ENCODE data around the gene ADGRV1.

DNA sequence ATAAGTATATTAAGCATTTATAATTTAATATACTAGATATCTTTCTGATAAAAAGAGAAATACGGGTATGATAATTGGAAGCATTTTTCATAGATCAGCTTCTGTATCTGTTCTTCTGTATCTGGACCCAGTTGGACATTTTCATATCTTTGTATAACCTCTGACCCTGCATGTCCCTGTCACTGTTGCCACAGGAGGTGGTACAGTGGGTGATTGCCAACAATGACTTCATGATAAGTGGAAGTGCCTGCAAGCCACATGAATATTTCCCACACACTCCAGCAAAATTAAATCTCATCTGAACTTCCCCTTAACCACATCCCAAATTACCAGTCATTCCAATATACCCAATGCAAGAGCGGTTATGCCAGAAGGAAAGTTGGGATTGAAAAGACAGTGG, 448.1 kb downstream of the ADGRV1 start:
- TF ChIP-seq CTCF (IDR thresholded peaks at IDR 0.05; ENCODE audit: low read depth, low read length) (no peak), MAX (IDR thresholded peaks at IDR 0.05; ENCODE audit: low read depth, low read length) (no peak)

Data from NB4 (cell line).